Vagina (tissue), 2 donors: ENCODE results near the gene SEPTIN14. TPM values are rescaled to one million over a fixed set of nuclear protein-coding genes. Genes with fewer than 3 reads are reported as not detected.

Source experiments
- DNase-seq, 2 donors: peaks; one replicate each; pipeline ENCODE4 v3.0.0-alpha.2; 2017; ENCODE audit errors: extremely low spot score in 2 of 2
- H3K27ac ChIP-seq: fragments of 200-600 bp; sonication (generic); one replicate; pipeline ENCODE4 v1.5.1; 2019
- H3K27me3 ChIP-seq: fragments of 200-600 bp; sonication (generic); one replicate; pipeline ENCODE4 v1.5.1; 2019
- H3K36me3 ChIP-seq, 2 donors: fragments of 200-600 bp; sonication (generic); one replicate each; pipeline ENCODE4 v1.5.1; 2017 to 2019
- H3K4me1 ChIP-seq: fragments of 200-600 bp; sonication (generic); one replicate; pipeline ENCODE4 v1.5.1; 2019
- H3K4me3 ChIP-seq, 2 donors: fragments of 200-600 bp; sonication (generic); 1 replicate in 1 of 2; 2 replicates in 1 of 2; pipeline ENCODE4 v1.5.1; 2016 to 2019
- H3K9me3 ChIP-seq: fragments of 200-600 bp; sonication (generic); one replicate; pipeline ENCODE4 v1.5.1; 2019
- POLR2A ChIP-seq, 2 donors: fragments of 450-650 bp; IDR thresholded peaks; one replicate each; pipeline ENCODE4 v1.6.1; 2017; ENCODE audit warnings: antibody characterized with exemption in 2 of 2, mild to moderate bottlenecking in 2 of 2, moderate library complexity in 2 of 2
- POLR2AphosphoS5 ChIP-seq, 2 donors: sonication (generic); formaldehyde crosslinking; IDR thresholded peaks; one replicate each; pipeline ENCODE4 v1.9.0; 2017; ENCODE audit warnings: antibody characterized with exemption in 2 of 2, mild to moderate bottlenecking in 2 of 2, low read depth in 1 of 2; ENCODE audit not compliant: insufficient read depth in 1 of 2
- intact Hi-C: fragments of 100-400 bp; cut with DNase I; formaldehyde crosslinking; loops from one replicate; pipeline ENCODE4 v1.15.1; 2023
- total RNA-seq: library from RNA; depleted of rRNA; stranded (reverse); fragments of >200 nt; gene quantifications from one replicate; pipeline ENCODE4 v1.2.3, GENCODE V29; 2016
- TF ChIP-seq, protein P1 (sequence below), 3 experiments: fragments of 450-650 bp in 2 of 3; fragments of 200-600 bp in 1 of 3; sonication (generic) in 1 of 3; IDR thresholded peaks; one replicate each; pipeline ENCODE4 v1.5.1; 2017 to 2019; ENCODE audit warnings: antibody characterized with exemption in 3 of 3, mild to moderate bottlenecking in 2 of 3, moderate library complexity in 2 of 3

SEPTIN14 gene
- total RNA-seq, 1 donor from 2014 or later: not detected

DNA sequence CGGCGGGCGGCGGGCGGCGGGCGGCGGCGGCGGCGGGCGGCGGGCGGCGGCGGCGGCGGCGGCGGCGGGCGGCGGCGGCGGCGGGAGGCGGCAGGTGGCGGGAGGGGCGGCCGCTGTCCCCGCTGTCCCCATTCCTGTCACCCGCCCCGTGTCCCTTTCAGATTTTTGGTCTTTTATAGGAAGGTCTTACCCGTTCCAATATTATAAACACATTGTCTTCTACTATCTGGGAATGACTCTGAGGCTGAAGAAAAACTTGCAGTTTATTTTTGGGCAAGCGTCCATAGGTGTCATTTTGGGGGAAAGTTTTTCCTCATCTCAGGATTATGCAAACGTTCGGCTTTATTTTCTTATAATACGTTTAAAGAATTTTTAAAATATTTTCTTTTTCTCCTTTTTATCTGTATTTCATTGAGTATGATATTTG, 25.3 kb upstream of the SEPTIN14 start:
- TF ChIP-seq POLR2A (IDR thresholded peaks at IDR 0.05) (no peak), POLR2AphosphoS5 (IDR thresholded peaks at IDR 0.05; ENCODE audit: insufficient read depth in 1 of 2, low read depth in 1 of 2) (no peak)
- TF ChIP-seq, protein P1, sequence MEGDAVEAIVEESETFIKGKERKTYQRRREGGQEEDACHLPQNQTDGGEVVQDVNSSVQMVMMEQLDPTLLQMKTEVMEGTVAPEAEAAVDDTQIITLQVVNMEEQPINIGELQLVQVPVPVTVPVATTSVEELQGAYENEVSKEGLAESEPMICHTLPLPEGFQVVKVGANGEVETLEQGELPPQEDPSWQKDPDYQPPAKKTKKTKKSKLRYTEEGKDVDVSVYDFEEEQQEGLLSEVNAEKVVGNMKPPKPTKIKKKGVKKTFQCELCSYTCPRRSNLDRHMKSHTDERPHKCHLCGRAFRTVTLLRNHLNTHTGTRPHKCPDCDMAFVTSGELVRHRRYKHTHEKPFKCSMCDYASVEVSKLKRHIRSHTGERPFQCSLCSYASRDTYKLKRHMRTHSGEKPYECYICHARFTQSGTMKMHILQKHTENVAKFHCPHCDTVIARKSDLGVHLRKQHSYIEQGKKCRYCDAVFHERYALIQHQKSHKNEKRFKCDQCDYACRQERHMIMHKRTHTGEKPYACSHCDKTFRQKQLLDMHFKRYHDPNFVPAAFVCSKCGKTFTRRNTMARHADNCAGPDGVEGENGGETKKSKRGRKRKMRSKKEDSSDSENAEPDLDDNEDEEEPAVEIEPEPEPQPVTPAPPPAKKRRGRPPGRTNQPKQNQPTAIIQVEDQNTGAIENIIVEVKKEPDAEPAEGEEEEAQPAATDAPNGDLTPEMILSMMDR (IDR thresholded peaks at IDR 0.05): no peak
- peaks cover 7% of the 10 kb centered on the region for H3K4me1 ChIP-seq
- no peaks in the 10 kb centered on the region for H3K36me3 ChIP-seq
- peak overlapping the region; percentile 39 to 60 for H3K4me3 ChIP-seq
- peak overlapping the region; percentile 36 for H3K27ac ChIP-seq
- H3K27me3 ChIP-seq: no peaks in the 10 kb centered on the region
- intact Hi-C loops: loop anchor here (5.0 kb wide), 1 partner anchor 74 kb away; the partner anchor contains the start of gene NIPSNAP2
- no peaks in the 10 kb centered on the region for H3K9me3 ChIP-seq
- DNase-seq: no peak

DNA sequence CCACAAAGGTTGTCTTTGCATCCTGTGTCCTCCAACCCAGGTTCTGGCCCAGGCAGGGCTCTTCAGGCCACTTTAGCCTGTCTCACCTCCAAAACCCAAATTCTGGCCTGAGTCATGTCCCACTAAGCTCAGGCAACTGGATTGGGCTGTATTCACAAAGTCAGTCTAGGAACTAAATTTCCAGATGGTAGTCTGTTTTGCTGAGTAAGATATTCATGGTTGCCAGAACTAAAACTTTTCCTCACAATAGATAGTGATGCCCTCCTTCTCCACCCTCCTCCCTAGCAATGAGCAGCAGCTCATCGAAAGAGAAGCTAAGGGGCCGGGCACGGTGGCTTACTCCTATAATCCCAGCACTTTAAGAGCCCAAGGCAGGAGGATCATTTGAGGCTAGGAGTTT, 21.8 kb upstream of the SEPTIN14 start:
- intact Hi-C loops: no loop called here

GRCh38 chr7:55878691-55879090, 16.1 kb upstream of the SEPTIN14 start:
- no peaks in the 10 kb centered on the region for H3K9me3 ChIP-seq
- TF ChIP-seq POLR2A (IDR thresholded peaks at IDR 0.05) (no peak), POLR2AphosphoS5 (IDR thresholded peaks at IDR 0.05; ENCODE audit: insufficient read depth in 1 of 2, low read depth in 1 of 2) (no peak)
- TF ChIP-seq, protein P1 (IDR thresholded peaks at IDR 0.05): no peak
- H3K27ac ChIP-seq: no peak overlapping the region
- intact Hi-C loops: no loop called here
- H3K36me3 ChIP-seq: no peaks in the 10 kb centered on the region
- no peak overlapping the region for H3K4me3 ChIP-seq
- H3K27me3 ChIP-seq: no peaks in the 10 kb centered on the region
- H3K4me1 ChIP-seq: no peaks in the 10 kb centered on the region
- DNase-seq: no peak

More for the DNA sequence above, 21.8 kb upstream of the SEPTIN14 start:
- TF ChIP-seq, protein P1 (IDR thresholded peaks at IDR 0.05): no peak
- TF ChIP-seq POLR2AphosphoS5 (IDR thresholded peaks at IDR 0.05; ENCODE audit: insufficient read depth in 1 of 2, low read depth in 1 of 2) (no peak), POLR2A (IDR thresholded peaks at IDR 0.05) (no peak)
- no peaks in the 10 kb centered on the region for H3K36me3 ChIP-seq
- H3K27ac ChIP-seq: no peak overlapping the region
- H3K4me3 ChIP-seq: no peak overlapping the region
- H3K27me3 ChIP-seq: no peaks in the 10 kb centered on the region
- no peaks in the 10 kb centered on the region for H3K9me3 ChIP-seq
- H3K4me1 ChIP-seq: peaks cover 7% of the 10 kb centered on the region
- no peak for DNase-seq

DNA sequence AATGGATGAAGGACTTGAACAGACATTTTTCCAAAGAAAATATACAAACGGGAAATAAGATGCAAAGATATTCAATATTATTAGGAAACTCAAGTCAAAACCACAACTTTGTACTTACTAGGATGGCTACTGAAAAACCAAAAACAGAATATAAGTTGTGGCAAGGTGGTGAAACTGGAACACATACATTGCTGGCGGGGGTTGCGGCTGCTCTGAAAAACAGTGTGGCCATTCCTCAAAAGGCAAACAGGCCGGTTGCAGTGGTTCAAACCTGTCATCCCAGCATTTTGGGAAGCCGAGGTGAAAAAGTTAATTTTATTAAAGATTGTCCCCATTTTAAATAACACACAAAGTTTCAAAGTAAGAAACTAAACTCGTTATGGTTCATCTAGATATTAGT, 14.8 kb upstream of the SEPTIN14 start:
- DNase-seq: no peak
- no peak for TF ChIP-seq POLR2A (IDR thresholded peaks at IDR 0.05)
- TF ChIP-seq, protein P1 (IDR thresholded peaks at IDR 0.05): no peak
- no peak for TF ChIP-seq POLR2AphosphoS5 (IDR thresholded peaks at IDR 0.05; ENCODE audit: insufficient read depth in 1 of 2, low read depth in 1 of 2)
- Histone ChIP-seq H3K4me1 (no peaks in the 10 kb centered on the region), H3K27me3 (no peaks in the 10 kb centered on the region), H3K9me3 (no peaks in the 10 kb centered on the region), H3K36me3 (no peaks in the 10 kb centered on the region), H3K4me3 (no peak overlapping the region), H3K27ac (no peak overlapping the region)
- intact Hi-C loops: no loop called here

GRCh38 chr7:55873765-55874164, 11.2 kb upstream of the SEPTIN14 start:
- no peaks in the 10 kb centered on the region for H3K9me3 ChIP-seq
- H3K36me3 ChIP-seq: no peaks in the 10 kb centered on the region
- intact Hi-C loops: no loop called here

More at GRCh38 chr7:55873765-55874164, 11.2 kb upstream of the SEPTIN14 start:
- Histone ChIP-seq H3K27me3 (no peaks in the 10 kb centered on the region), H3K4me1 (no peaks in the 10 kb centered on the region), H3K27ac (no peak overlapping the region), H3K4me3 (no peak overlapping the region)
- TF ChIP-seq, protein P1 (IDR thresholded peaks at IDR 0.05): no peak
- TF ChIP-seq POLR2AphosphoS5 (IDR thresholded peaks at IDR 0.05; ENCODE audit: insufficient read depth in 1 of 2, low read depth in 1 of 2): no peak
- TF ChIP-seq POLR2A (IDR thresholded peaks at IDR 0.05): no peak
- no peak for DNase-seq
